BE2C (cell line): ENCODE results near the gene SNRPD3.

Experiments
- DNase-seq: peaks from one replicate; pipeline ENCODE4 v3.0.0-alpha.2; 2020
- H3K27me3 ChIP-seq: fragments of 250-450 bp; sonication (Bioruptor Pico); 2 replicates; pipeline ENCODE4 v1.5.1; 2020; ENCODE audit warnings: mild to moderate bottlenecking
- H3K36me3 ChIP-seq: fragments of 250-450 bp; sonication (Bioruptor Pico); 2 replicates; pipeline ENCODE4 v1.5.1; 2020; ENCODE audit warnings: mild to moderate bottlenecking
- H3K4me1 ChIP-seq: fragments of 250-450 bp; sonication (Bioruptor Pico); 2 replicates; pipeline ENCODE4 v1.5.1; 2020
- H3K4me3 ChIP-seq: 2 replicates; pipeline ENCODE4 v1.5.1; 2011; ENCODE audit warnings: low read depth, low read length
- H3K9me3 ChIP-seq: fragments of 250-450 bp; sonication (Bioruptor Pico); 2 replicates; pipeline ENCODE4 v1.5.1; 2020
- TF ChIP-seq, protein P1 (sequence below): IDR thresholded peaks from 2 replicates; pipeline ENCODE4 v1.5.1; 2012; ENCODE audit warnings: mild to moderate bottlenecking, low read depth, low read length

The SNRPD3 gene

DNA sequence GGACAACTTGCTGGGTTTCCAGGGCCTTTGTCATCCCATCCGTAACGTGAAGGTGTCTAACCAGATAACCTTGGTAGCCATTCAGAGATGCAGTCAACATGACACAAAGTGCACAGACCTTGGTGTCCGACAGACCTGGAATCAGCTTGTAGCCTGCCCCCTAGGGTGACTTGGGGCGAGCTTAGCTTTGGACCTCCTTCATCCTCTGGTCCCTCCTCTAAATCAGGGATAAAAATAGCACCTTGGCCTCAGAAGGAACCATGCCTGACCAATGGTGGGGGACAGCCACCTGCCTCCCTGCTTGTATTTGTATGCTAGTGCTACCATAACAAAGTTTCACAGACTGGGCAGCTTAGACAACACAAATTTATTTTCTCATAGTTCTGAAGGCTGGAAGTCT lies 3.7 kb downstream of the SNRPD3 start:
- no peak for DNase-seq
- TF ChIP-seq, protein P1, sequence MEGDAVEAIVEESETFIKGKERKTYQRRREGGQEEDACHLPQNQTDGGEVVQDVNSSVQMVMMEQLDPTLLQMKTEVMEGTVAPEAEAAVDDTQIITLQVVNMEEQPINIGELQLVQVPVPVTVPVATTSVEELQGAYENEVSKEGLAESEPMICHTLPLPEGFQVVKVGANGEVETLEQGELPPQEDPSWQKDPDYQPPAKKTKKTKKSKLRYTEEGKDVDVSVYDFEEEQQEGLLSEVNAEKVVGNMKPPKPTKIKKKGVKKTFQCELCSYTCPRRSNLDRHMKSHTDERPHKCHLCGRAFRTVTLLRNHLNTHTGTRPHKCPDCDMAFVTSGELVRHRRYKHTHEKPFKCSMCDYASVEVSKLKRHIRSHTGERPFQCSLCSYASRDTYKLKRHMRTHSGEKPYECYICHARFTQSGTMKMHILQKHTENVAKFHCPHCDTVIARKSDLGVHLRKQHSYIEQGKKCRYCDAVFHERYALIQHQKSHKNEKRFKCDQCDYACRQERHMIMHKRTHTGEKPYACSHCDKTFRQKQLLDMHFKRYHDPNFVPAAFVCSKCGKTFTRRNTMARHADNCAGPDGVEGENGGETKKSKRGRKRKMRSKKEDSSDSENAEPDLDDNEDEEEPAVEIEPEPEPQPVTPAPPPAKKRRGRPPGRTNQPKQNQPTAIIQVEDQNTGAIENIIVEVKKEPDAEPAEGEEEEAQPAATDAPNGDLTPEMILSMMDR = no peak
- no peaks in the 10 kb centered on the region for H3K9me3 ChIP-seq
- peaks cover 56% of the 10 kb centered on the region for H3K36me3 ChIP-seq
- no peaks in the 10 kb centered on the region for H3K27me3 ChIP-seq
- no peaks in the 10 kb centered on the region for H3K4me1 ChIP-seq
- no peak overlapping the region for H3K4me3 ChIP-seq

GRCh38 chr22:24563246-24563645 lies 7.4 kb downstream of the SNRPD3 start:
- Histone ChIP-seq H3K36me3 (peaks cover 79% of the 10 kb centered on the region), H3K4me3 (no peak overlapping the region), H3K9me3 (no peaks in the 10 kb centered on the region), H3K27me3 (no peaks in the 10 kb centered on the region), H3K4me1 (no peaks in the 10 kb centered on the region)
- TF ChIP-seq, protein P1 = no peak
- no peak for DNase-seq

GRCh38 chr22:24564376-24565058 lies 8.7 kb downstream of the SNRPD3 start:
- Histone ChIP-seq H3K4me1 (no peaks in the 10 kb centered on the region), H3K9me3 (no peaks in the 10 kb centered on the region), H3K36me3 (peaks cover 77% of the 10 kb centered on the region), H3K27me3 (no peaks in the 10 kb centered on the region), H3K4me3 (no peak overlapping the region)
- TF ChIP-seq, protein P1 = no peak
- DNase-seq = no peak

GRCh38 chr22:24565077-24565476 lies 9.3 kb downstream of the SNRPD3 start:
- DNase-seq = no peak
- Histone ChIP-seq H3K4me1 (no peaks in the 10 kb centered on the region), H3K27me3 (no peaks in the 10 kb centered on the region), H3K36me3 (peaks cover 80% of the 10 kb centered on the region), H3K9me3 (no peaks in the 10 kb centered on the region), H3K4me3 (no peak overlapping the region)
- TF ChIP-seq, protein P1 = no peak

GRCh38 chr22:24566899-24567511 lies 11.2 kb downstream of the SNRPD3 start:
- no peaks in the 10 kb centered on the region for H3K27me3 ChIP-seq
- H3K36me3 ChIP-seq = peaks cover 89% of the 10 kb centered on the region
- H3K9me3 ChIP-seq = no peaks in the 10 kb centered on the region
- H3K4me3 ChIP-seq = no peak overlapping the region
- DNase-seq = no peak
- no peaks in the 10 kb centered on the region for H3K4me1 ChIP-seq
- TF ChIP-seq, protein P1 = no peak

DNA sequence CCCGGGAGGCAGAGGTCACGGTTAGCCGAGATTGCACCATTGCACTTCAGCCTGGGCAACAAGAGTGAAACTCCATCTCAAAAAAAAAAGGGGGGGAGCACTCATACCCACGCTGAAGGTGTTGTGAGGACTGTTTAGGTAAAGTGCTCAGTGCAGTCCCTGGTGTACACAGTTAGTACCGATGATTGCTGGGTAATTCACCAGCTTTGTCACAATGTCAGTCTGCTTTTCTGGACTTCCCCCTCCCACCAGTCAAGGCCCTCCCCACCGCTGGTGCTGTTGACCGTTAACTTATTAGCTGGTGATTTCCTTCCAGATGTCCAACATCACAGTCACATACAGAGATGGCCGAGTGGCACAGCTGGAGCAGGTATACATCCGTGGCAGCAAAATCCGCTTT lies 11.9 kb downstream of the SNRPD3 start:
- peaks cover 89% of the 10 kb centered on the region for H3K36me3 ChIP-seq
- no peaks in the 10 kb centered on the region for H3K9me3 ChIP-seq
- H3K4me1 ChIP-seq = no peaks in the 10 kb centered on the region
- TF ChIP-seq, protein P1 = no peak
- DNase-seq = no peak
- H3K4me3 ChIP-seq = no peak overlapping the region
- H3K27me3 ChIP-seq = no peaks in the 10 kb centered on the region
